GM19438 (cell line): Measurements from ENCODE around the gene OSCP1.

ENCODE experiments used
- ATAC-seq: cut with Tn5 transposase; IDR thresholded peaks from one replicate; pipeline ENCODE4 v1.9.1; 2021; ENCODE audit warnings: low read depth; ENCODE audit not compliant: unreplicated experiment

OSCP1 gene

GRCh38 chr1:36450919-36451305, 661 bp upstream of the OSCP1 start:
- no peak for ATAC-seq

GRCh38 chr1:36448530-36449056, 1.7 kb downstream of the OSCP1 start:
- no peak for ATAC-seq

DNA sequence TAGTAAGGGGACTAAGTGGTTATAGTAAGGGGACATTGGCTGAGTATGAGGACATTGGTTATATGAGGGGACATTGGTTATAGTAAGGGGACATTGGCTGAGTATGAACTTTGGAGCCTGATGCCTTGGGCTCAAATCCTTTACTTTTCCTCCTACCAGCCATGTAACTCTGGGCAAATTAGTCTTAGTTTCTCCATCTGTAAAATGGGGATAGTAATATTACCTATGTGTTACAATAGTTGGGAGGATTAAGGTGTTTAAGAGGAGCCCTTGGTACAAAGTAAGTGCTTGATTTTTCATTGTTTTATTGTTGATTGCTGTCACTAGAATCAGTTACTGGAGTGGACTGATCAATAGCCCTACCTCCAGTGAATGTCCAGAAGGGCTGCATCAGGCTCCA, 2.8 kb downstream of the OSCP1 start:
- ATAC-seq = no peak

DNA sequence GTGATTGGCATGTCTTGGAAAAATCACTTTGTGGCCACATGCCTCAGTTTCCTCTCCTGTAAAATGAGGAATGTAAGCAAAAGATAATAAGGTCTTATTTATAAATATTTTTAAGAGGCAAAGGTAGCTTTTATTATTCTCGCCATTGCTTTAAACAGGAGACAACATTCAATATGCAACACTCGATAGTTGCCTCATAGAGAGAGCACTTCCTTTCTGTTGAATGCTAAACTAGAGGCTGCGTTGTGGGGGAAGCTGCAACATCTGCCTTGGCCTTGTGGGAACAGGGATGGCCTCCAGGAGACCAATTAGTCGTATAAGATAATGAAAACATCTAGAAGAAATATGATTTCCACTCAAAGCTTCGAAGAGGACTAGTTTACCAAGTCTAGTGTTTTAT, 3.5 kb downstream of the OSCP1 start:
- ATAC-seq = no peak

DNA sequence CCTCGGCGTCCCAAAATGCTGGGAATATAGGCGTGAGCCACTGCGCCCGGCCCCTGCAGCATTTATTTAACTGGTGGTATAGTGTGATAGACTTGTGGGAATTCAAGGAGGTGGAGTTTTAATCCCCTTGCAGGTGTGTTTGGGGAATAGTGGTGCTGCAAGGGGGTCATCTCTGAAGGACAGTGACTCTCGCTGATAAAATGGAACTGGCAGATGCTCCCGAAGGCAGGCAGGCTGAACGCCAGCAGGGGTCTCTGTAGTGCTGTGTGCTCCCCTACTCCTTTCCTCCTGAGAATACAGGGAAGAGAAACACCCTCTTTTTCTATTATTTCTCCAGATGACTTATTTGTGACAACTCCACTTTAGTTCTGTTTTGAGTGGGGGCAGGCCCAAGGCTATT, 4.0 kb downstream of the OSCP1 start:
- ATAC-seq = no peak

DNA sequence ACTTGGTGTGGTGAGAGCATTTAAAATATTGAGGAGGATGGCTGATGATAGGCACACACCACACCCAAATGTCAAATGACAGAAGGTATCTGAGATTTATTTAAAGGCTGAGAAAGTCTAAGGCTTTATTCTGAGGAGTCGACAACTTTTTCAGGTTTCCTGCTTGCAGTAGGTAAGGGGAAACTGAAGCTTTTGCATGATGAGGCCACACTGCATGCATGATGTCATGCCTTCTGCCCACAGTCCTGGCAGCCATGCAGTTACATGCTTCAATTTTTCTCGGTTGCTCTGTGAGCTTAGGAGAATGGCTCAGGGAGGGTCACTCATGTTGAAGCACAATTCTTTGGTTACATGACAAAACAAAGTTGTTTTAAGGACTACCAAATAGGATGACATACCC, 7.0 kb downstream of the OSCP1 start:
- no peak for ATAC-seq

DNA sequence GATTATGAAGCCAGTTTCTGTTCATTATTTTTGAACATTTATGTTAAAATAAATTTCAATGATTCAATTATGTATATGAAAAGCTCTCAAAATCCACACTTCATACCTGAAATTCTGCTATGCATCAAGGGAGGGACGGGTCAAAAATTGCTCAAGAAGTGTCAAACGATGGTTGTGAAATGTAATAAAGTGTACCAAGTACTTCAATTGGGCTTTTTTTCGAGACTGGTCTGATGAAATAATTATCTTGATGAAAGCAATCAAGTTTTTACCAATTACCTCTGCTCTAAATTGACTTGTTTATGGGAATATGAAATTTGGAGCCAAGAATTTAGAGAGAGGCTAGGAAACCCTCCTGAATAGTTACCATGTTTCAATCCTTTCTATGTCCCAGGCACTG, 7.9 kb downstream of the OSCP1 start:
- no peak for ATAC-seq

GRCh38 chr1:36440646-36441045, 9.6 kb downstream of the OSCP1 start:
- no peak for ATAC-seq

- no peak for ATAC-seq
Measured at GRCh38 chr1:36440044-36440443, 10.2 kb downstream of the OSCP1 start.

DNA sequence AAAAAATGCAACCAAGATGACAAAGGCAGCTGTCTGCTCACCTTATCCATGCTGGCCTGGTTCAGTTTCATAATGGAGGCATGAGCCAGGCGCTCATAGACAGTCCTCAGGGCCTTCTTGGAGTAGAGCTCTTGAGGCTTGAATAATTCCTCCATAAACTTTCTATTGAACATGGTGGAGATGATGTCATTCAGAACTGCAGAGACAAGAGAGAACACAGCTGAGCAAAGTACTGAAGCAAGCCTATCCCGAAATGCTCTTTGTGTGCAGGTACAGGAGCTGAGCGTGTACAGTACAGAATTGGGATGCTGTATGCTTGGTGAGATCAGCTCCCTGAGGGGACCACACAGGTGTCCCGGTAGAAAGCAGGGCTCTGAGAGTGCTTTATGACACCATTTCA, 11.5 kb downstream of the OSCP1 start:
- ATAC-seq = no peak

- no peak for ATAC-seq
Measured at GRCh38 chr1:36436821-36437220, 13.4 kb downstream of the OSCP1 start.

GRCh38 chr1:36433102-36433501, 17.1 kb downstream of the OSCP1 start:
- ATAC-seq = no peak

DNA sequence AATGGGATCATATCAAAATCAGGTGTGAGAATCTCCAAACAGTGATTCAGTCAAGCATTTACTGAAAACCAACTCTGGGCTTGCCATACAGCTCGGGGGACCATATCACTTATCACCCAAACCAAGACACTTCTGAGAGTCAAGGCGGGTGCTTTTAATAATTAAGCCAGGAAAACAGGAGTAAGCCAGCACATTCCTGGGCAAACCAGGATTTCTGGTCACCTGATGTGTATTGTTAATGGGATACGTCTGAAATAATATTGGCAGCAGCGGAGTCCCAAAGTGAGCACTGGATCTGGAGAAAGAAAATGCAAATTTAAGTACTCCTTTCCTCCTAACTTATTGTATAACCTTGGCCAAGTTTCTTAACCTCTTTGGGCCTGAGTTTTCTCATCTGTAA, 17.6 kb downstream of the OSCP1 start:
- no peak for ATAC-seq

DNA sequence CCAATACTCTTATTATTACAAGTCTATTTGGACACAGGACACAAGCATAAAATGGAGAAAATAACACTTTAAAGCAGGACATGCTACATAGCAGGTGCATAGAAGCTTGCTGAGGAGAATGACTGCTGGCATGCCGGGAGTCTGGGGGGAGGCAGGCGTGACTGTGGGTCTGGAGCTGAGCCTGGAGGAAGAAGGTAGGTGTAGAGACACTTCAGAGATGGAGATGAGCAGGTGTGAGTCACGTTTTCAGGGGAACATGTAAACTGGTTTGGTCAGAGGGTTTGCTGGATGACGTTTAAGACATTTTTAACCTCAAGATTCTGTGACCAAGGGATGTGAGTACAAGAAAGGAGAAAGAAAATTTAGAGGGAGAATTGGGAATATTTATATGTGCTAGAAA, 24.5 kb downstream of the OSCP1 start:
- no peak for ATAC-seq

- no peak for ATAC-seq
Measured at GRCh38 chr1:36421649-36422048, 28.6 kb downstream of the OSCP1 start.

GRCh38 chr1:36420836-36421317, 29.4 kb downstream of the OSCP1 start:
- ATAC-seq = peak; percentile 85

- no peak for ATAC-seq
Measured at GRCh38 chr1:36420409-36420808, 29.8 kb downstream of the OSCP1 start.

- ATAC-seq = no peak
Measured at GRCh38 chr1:36419569-36419968, 30.7 kb downstream of the OSCP1 start.

GRCh38 chr1:36419140-36419539, 31.1 kb downstream of the OSCP1 start:
- no peak for ATAC-seq

GRCh38 chr1:36417931-36418330, 32.3 kb downstream of the OSCP1 start:
- no peak for ATAC-seq

GRCh38 chr1:36415661-36416326, 34.5 kb downstream of the OSCP1 start:
- no peak for ATAC-seq

DNA sequence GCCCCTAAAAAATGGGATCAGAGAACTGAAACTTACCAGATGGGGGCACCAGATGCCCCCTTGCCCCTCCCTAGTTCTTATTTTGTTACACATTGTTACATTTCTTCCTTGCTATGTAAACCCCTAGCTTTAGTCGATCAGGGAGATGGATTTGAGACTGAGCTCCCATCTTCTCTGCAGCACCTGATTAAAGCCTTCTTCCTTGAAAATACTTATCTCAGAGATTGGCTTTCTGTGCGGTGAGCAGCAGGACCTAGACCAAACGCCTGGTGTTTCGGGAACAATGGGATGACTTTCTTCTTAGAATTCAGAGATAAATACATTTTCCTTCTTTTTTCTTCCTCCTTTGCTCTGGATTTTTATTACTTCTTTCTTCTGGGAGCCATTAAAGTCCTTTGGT, 35.9 kb downstream of the OSCP1 start:
- ATAC-seq = no peak
